Measurements from ENCODE around the gene HEPN1.

Gene HEPN1

DNA sequence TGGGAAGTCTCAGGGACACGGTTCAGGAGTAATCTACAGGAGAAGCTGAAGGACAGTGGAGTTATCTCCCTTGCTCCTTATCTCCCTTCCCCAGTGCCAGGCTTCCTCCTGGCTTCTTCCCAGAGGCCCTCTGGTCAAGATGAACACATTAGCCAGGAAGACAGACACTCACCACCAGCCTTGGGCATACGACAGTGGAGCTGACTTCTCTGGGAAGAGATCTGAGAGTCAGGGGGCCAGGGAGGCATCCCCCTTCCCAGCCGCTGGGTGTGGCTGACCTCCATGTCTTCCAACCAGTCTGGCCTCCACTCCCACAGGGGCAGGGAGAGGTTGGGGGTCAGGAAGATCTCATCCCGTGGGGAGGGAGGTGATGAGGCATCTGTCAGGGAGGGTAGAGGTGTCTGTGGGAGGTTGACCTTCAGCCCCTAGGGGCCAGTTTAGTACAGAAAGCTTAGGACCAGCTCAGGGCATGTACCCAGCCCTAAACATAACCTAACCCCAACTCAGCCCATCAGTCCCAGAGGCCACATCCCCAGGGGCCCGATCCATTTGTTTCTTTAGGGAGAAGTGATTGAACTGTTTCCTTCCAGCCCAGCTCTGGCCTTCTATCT lies 34.1 kb upstream of the HEPN1 start:
- DNase-seq (ENCODE audit: low spot score), result no peak

DNA sequence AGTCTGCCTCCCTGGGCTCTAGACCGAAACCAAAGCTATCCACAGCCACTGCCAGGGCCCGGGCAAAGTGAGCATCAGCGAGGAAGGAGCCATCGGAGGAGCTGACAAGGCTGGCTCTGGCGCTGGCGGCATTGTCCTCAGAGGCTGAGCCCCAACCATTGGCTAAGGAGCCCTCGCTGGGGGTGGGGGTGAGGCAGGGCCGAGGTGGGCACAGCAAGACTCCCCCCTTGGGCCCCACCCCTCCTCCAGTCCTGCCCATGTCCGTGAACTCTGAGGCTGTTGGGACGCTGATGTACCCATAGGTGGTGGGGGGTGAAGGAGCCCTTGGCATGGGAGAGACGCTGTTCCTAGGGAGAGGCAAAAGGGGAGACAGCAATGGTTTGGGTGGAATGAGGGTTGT lies 32.6 kb upstream of the HEPN1 start:
- no peak for DNase-seq (ENCODE audit: low spot score)

DNA sequence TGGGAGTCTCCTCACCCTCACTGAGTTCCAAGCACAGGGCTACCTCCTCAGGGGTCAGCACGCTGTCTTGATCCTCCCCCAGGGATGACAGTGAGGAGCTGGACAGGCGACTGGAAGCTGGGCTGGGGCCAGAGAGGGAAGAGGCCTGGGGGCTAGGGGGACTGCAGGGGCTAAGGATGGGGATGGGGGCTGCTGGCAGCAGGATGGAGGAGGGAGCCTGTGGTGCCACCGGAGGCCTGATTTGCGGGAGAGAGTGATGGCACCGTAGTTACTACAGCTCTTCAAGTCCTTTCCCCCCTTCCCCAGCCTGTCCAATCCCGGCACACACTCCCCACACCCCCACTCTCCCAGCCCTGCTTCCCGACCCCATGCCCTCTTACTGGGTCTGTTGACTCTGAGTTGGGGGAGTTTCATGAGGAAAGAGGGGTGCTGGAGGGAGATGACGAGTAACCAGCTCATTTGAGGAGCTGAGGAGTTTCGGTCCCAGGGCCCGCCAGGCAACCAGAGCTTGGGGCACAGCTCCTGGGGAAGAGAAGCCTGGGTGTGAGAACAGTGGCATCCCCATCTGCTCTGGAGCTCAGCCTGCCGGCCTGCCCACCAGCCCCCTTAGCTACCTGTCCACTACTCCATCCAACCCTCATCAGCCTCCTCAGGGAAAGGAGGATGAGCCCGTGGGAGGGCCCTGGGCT lies 31.9 kb upstream of the HEPN1 start:
- DNase-seq (ENCODE audit: low spot score), result no peak

DNA sequence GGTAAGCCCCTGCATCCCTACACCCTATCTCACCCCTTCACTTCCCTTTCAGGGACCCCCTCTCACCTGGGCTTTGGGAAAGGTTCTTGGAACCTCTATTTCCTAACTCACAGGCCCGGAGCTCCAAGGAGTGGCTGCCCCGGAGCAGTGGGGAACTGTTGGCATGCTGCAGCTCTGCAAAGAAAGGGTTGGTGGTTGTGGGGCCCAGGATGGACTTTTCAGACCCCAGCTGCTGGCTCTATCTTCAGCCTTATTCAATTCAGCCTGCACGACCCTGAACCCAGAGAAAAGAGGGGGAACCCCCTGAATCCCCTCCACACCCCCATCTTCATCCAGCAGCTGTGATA lies 31.4 kb upstream of the HEPN1 start:
- no peak for DNase-seq (ENCODE audit: low spot score)

DNA sequence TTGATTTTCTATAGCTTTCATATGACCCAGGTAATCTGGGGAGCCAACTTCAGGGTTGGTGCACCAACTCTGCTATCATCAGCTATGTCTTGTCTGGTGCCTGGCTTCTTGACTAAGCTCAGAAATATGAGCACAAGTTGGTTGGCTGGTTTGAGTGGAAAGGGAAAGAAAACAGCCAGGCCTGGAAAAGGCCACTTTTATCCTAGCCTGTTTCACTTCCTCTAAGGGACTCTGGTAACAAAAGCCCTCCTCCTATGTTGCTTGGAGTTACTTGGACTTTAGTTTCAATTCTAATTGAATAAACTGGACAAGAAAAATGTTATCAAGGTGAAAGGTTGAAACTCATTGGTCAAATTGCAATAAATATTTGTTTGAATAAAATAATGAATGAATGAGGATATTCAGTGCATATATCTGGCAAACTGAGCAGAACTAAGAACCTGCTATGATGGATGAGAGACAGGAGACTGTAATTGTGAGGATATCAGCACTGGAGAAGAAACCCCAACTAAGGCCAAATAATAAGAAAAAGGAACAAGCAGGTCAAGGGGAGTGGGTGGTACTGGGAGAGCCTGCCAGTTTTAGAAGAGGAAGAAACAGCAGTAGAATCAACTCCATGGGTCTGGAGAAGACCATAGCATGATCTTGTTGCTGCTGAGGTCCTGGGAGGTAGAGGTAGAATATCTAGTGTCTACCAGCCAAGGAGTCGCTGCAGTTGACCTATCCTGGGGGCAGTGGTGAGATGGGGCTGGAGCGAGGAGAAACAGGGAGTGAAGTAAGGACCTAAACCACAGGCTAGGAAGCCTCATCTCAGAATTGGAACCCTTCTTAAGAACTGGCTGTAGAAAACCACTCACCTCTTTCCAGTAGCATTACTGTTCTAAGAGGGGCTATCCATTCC lies 29.6 kb upstream of the HEPN1 start:
- DNase-seq (ENCODE audit: low spot score), result no peak

DNA sequence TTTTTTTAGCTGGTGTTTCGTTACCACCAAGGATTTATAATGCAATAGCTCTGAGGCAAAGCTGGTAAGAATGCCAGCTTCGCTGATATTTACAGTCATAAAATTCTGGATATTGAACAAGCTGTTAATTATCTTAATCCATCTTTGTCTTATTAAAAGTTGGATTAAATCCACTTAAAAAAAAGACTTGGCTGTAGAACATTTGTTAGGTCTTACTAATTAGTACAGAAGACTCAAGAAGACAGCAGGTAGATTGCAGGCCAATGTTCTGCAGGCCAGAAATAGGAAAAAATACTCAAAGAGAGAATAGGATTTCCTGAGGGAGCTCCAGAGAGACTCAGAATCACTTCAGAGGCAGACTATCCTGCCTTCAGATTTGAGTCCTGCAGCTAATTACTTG lies 28.9 kb upstream of the HEPN1 start:
- DNase-seq (ENCODE audit: low spot score), result no peak

DNA sequence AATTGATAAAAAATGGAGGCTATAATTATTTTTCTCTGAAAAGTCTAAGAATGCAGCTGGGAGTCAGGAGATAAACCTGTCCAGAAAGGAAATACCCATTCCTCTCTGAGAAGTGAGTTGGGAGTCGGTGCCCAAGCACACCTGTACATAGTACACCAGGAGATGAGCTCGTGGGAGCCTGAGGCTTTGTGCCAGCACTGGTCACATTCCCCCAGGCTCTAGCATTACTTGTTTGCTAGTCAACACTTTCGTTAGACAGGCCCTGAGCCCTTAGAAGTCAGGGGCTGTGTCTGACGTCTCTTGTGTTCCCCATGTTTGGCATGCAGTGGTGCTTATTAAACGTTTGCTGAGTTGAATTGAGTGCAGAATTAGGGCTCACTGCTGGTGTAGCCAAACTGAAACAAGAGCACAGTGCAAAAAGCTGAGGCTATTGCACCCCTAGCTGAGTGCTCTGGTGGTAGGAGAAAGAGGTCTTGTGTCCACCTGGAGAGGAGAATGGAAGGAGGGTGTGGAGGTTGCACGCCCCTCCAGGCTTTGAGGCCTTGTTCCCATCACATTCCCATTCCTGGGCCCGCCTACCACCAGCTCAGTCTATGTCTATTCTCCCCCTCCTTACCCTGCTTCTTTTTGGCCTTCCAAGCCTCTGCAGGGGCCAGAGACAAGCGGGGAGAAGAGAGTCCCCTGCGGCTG lies 28.2 kb upstream of the HEPN1 start:
- DNase-seq (ENCODE audit: low spot score), result no peak

DNA sequence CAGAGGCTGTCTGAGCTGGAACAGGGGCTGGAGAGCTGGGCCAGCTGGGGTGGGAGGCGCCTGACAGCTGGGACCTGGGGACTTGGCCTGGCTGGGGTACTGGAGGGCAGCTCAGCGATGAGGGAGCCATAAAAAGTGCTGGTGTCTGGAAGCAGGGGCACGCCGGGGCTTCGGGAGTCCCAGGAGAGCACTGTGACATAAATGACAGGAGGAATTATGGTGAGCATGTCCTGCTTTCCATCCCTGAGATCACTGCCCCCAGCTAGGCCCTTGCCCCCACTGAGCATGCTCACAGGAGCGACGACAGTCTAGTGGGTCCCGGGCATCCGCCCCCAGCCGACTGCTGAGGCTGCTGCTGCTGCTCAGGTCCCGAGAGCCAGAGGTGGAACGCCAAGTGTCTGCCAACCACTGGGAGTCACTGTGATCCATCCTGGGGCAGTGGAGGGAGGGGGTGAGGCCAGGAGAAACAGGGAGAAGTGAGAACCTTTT lies 27.6 kb upstream of the HEPN1 start:
- no peak for DNase-seq (ENCODE audit: low spot score)

DNA sequence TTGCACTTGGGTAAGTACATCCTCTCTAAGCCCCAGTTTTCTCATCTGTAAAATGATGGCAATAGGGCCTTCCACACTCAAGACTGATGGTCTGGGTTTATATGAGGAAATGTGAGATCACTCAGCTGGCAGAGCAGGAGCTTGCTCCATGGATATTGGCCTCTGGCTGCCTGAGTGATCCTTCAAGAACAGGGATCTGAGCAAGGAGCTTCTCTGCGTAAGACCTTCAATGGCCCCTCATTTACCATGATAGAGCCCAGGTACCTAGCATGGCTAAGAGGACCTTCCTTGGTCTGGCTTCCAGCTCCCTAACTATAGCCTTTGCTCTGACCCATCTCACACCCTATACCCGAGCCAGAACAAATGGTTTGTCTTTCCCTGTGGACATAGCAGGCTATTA lies 26.9 kb upstream of the HEPN1 start:
- DNase-seq (ENCODE audit: low spot score), result no peak

DNA sequence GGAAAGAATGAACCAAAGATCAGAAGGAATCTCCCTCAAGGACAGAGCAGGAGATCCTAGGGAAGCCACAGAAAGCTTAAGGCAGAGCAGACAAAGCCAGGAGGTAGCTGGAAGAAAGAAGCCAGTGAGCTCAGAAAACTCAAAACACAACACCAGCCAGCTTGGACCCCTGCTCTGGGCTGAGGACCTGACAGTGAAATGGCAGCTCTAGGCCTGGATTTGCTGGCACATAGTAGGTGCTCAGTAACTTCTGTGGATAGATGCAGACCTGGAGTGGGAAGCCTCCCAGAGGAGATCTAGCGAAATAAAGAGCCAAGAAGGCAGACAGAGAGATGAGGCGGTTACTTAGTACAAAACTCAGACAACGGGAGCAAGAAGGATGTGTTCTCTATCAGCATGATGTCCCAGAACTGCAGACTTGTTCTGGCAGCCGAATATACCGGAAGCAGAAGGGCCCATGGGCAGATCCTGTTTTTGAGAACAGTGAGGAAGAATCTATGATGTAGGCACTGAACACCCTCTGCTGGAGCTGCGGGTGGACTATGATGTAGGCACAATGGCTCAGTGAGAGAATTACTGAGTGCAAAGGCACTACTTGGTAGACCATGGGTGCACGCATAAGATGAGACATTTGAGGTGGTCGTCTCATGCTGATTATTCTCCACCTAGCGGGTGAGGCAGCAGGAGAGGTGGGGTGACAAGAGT lies 26.1 kb upstream of the HEPN1 start:
- DNase-seq (ENCODE audit: low spot score), result no peak

DNA sequence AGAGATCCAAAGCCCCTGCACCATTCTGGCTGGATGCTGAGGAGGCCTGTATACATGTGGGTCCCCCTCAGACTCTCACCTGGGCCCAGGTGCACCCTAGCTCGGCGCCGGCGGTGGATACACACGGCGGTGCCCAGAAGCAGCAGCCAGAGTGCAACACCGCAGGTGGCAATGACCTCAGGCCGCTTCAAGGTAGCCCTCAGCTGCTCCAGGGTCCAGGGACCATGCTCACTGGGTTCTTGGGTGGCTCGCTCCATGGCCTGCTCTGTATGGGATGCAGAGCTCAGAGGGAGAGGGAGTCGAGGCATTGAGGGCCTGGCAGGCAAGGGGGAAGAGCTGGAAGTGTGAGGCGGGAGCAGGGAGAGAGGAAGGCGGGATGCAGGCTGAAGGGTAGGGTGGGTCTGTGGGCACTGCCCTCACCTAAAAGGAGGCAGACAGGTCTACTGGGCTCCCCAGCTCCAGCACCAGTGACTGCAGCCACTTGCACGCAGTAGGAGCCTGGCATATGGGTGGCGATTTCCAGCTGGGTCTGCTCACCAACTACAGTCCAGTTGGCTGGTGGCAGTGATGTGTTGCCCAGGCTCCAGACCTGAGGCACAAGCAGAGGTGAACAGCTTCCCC lies 25.2 kb upstream of the HEPN1 start:
- no peak for DNase-seq (ENCODE audit: low spot score)

DNA sequence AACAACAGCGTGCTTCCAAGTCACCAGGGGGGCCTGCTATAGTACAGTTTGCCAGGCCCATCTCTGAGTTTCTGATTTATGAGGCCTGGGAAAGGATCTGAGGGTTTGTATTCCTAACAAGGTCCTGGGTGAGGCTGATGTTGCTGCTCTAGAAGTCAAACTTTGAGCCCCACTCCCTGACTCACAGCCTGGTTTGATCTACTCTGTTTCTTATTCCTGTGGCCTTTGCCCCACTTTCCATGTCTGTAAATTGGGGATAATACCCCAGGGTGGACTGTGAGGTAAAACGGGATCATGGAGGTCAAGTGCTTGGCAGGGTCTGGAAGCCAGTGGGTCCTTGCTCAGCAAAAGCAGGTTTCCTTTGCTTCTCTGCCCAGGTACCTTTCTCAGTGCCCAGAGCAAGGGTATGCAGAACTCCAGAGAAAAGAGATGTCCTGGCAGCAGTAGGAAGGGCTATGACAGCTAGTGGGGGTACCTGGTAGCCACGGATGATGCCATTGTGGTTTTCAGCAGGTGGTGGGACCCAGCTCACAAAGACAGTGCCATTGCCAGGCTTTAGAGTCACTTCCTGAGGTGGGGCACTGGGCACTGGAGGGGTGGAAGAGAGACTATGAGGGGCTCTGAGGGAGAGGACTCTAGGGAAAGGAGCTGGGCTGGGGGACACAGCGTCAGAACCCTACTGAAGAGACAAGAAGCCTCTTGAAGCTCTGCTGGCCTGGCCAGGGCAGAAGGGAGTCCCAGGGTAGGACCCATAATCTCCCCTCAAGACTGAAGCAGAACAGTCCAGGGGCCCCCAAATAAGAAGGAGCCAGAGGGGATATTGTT lies 24.2 kb upstream of the HEPN1 start:
- DNase-seq (ENCODE audit: low spot score), result no peak

DNA sequence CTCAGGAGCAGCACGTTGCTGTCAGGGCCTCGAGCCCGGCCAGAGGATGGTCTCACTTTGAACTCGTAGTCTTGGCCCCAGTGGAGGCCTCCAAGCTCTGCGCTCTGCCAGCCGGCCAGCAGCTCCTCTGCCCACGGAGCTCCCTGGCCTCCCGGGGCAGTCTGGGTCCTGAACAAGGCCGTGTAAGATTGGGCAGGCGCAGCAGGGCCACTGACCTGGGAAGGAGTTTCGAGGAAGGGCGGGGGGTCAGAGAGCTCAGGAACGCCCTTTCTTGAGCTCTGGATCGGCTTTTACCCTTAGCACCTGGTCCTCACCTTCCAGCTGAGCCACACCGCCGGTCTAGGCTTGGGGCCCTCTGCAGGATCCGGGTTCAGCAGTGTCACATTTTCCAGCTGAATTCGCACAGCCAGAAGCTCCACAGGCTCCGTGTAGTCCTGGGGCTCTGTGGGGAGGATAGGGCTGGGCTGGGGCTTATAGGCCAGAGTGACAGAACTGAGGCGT lies 23.5 kb upstream of the HEPN1 start:
- DNase-seq (ENCODE audit: low spot score), result no peak

DNA sequence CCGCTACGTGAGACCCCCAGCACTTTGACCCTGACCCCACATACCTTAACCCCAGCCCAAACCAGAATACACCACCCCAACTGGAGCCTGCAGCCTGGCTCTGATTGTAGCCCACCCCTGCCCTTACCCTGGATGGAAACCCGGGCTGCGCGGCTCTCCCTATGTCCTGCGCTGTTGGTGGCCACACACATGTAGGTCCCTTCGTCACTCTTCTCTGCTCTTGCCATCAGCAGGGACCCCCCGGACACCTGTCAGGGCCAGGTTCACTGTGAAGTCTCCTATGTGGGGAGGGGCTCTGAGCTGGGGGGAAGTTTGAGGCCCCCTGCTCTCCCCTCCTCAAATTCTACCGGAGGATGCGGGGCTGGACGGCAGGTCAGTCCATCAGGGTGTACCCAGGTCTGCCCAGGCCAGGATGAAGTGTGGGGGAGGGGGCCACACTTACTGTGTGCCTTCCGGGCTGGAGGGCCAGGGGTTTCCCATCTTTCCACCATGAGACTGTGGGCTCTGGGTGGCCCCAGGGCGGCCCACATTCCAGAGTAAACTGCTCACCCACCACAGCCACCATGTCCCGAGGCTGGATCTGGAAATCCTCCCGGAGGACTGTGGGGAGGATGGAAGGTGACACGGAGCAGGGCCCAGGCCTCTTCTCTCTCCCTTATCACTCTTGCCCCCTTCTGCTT lies 22.8 kb upstream of the HEPN1 start:
- DNase-seq (ENCODE audit: low spot score), result no peak

DNA sequence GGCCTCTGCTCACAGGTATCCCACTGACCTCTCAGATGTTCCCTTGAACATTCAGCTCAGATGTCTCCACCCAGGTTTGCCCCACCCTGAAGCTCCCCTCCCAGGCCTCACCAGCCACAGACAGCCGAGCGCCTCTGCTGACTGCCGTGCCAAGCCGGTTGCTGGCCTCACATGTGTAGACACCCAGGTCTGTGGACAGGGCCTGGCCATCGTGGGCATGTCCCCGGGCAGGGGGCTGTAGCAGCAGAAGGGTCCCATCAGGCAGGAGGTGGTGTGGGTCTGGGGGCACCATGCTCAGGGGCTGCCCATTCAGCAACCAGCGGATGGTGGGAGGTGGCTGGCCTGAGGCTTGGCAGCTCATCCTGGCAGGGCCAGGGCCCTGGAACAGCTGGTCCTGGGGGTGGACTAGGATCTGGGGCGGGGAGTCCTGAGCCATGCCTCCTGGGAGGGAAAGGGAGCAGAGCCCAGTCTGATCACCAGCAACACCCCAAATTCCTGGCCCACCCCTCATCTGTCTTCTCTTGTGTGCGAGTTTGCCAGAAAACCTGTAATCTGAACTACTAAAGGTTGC lies 22.1 kb upstream of the HEPN1 start:
- no peak for DNase-seq (ENCODE audit: low spot score)

DNA sequence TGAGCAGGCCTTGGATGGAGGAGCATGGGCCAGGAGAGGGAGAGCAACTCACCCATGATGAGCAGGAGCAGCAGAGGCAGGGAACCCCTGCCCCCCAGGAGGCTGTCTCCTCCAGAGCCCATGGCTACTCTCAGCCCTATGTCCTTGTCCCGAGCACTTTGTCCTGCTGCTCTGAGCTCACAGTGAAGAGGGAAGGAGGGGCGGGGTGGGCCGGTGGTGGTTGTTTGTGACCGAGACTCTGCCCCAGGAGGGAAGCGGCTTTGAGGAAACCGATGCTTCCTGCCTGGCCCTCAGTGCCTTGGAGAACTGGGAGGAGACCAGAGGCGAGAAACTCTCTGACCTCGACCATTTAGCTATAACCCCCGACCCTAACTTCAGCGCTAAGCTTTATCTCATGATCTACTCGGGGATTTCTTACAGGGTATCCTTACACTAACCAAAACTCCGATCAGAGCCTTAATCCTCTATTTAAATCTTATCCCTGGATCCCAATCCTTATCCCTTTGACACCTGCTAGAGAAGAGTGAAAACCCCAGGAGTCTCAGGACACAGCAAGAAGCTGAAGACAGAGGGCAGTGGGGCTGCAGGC lies 21.3 kb upstream of the HEPN1 start, which contains the start of gene ROBO4:
Gene ROBO4, minus strand, starts transcription at position 192 of the 589 bp plus-strand sequence. Its CDS starts 70 bp downstream, at position 122.
- no peak for DNase-seq (ENCODE audit: low spot score)

DNA sequence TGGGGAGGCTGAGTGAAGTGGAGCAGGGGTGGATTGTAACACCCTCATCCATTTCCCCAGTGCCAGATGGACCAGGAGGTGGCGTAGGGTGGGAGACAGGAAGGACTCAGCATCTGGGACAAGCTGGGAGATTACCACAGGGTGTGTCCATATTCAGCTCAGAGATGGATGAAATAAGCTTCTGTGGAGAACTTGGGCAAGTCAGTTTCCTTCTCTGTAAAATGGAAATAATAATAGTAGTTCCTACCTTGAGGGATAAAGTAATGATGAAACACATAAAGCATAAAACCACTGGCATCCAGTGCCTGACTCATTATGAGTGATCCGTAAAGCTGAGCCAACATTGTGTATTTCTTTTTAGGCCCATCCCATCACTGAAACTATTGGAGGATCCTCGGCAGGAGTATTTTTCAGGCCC lies 20.8 kb upstream of the HEPN1 start:
- DNase-seq (ENCODE audit: low spot score), result no peak

DNA sequence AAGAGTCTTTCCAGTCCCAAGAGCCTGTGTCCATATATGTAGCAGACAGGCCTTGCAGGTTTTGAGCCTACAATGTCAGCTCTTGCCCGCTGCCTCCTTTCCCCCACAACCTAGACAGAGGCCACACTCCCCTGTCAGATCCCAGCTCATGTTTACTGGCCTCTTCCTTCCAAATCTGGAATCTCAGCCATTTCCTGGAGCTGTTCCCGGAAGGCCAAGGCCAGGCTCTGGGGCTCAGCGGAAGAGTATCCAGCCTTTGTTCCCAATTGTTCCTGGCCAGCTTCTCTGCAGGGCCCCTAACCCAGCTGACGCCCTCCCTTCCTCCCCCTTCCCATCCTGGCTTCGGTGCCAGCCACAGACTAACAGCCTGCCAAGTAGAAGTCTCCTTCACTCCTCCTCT lies 20.3 kb upstream of the HEPN1 start:
- DNase-seq (ENCODE audit: low spot score), result peak; percentile 75
